ENCODE results near the gene FBXO7. TPM values are rescaled to one million over a fixed set of nuclear protein-coding genes. Genes with fewer than 3 reads are reported as not detected.
A peak's percentile ranks its signal among the peaks of the same experiment; 100 is the strongest.
"Not testable (repeated sequence)": the region's sequence is repeated elsewhere in the genome, so short reads cannot be mapped to it uniquely, and the experiment has no call there.

FBXO7 gene
- total and polyA plus RNA-seq, 4 donors, result 106 to 117 (median 108) TPM

- no peaks in the 10 kb centered on the region for H3K4me1 ChIP-seq (ENCODE audit: control insufficient read depth, insufficient read depth, low read length)
- H3K4me3 ChIP-seq (ENCODE audit: low read depth, low read length), result no peak overlapping the region
- no peak for DNase-seq (ENCODE audit: low read depth in 4 of 6, low spot score in 6 of 6)
- WGBS (ENCODE audit: insufficient coverage), result 91% methylated on average over 8 of the region's 8 CpGs
- H3K36me3 ChIP-seq (ENCODE audit: control insufficient read depth, insufficient read depth, low read length), result no peaks in the 10 kb centered on the region
- no peaks in the 10 kb centered on the region for H3K9me3 ChIP-seq (ENCODE audit: control insufficient read depth, insufficient read depth, low read length)
- no peaks in the 10 kb centered on the region for H3K27me3 ChIP-seq (ENCODE audit: control insufficient read depth, insufficient read depth, low read length)
- H3K27ac ChIP-seq (ENCODE audit: low read depth, low read length), result no peak overlapping the region
These were observed 8.1 kb upstream of the FBXO7 start for GRCh38 chr22:32466496-32466895.

- H3K27me3 ChIP-seq (ENCODE audit: control insufficient read depth, insufficient read depth, low read length), result no peaks in the 10 kb centered on the region
- no peak overlapping the region for H3K4me3 ChIP-seq (ENCODE audit: low read depth, low read length)
- H3K9me3 ChIP-seq (ENCODE audit: control insufficient read depth, insufficient read depth, low read length), result no peaks in the 10 kb centered on the region
- H3K4me1 ChIP-seq (ENCODE audit: control insufficient read depth, insufficient read depth, low read length), result peaks cover 10% of the 10 kb centered on the region
- no peaks in the 10 kb centered on the region for H3K36me3 ChIP-seq (ENCODE audit: control insufficient read depth, insufficient read depth, low read length)
- no peak overlapping the region for H3K27ac ChIP-seq (ENCODE audit: low read depth, low read length)
- peak in 3 of 6 donors; percentile 29 to 88 (median 81) for DNase-seq (ENCODE audit: low read depth in 4 of 6, low spot score in 6 of 6)
- 17% methylated on average over 2 of the region's 6 CpGs for WGBS (ENCODE audit: insufficient coverage)
These were observed 4.8 kb upstream of the FBXO7 start for GRCh38 chr22:32469799-32470212.

- H3K27me3 ChIP-seq (ENCODE audit: control insufficient read depth, insufficient read depth, low read length), result no peaks in the 10 kb centered on the region
- H3K4me1 ChIP-seq (ENCODE audit: control insufficient read depth, insufficient read depth, low read length), result peaks cover 10% of the 10 kb centered on the region
- H3K9me3 ChIP-seq (ENCODE audit: control insufficient read depth, insufficient read depth, low read length), result no peaks in the 10 kb centered on the region
- peak; percentile 46 to 92 (median 56) for DNase-seq (ENCODE audit: low read depth in 4 of 6, low spot score in 6 of 6)
- H3K4me3 ChIP-seq (ENCODE audit: low read depth, low read length), result no peak overlapping the region
- 75% methylated on average over 2 of the region's 6 CpGs for WGBS (ENCODE audit: insufficient coverage)
- H3K27ac ChIP-seq (ENCODE audit: low read depth, low read length), result no peak overlapping the region
- no peaks in the 10 kb centered on the region for H3K36me3 ChIP-seq (ENCODE audit: control insufficient read depth, insufficient read depth, low read length)
These were observed 1.1 kb upstream of the FBXO7 start for GRCh38 chr22:32473388-32473952.

GRCh38 chr22:32475468-32476010 is 928 bp downstream of the FBXO7 start:
- Histone ChIP-seq H3K4me3 (ENCODE audit: low read depth, low read length) (peak overlapping the region; percentile 66), H3K4me1 (ENCODE audit: control insufficient read depth, insufficient read depth, low read length) (peaks cover 10% of the 10 kb centered on the region)

DNA sequence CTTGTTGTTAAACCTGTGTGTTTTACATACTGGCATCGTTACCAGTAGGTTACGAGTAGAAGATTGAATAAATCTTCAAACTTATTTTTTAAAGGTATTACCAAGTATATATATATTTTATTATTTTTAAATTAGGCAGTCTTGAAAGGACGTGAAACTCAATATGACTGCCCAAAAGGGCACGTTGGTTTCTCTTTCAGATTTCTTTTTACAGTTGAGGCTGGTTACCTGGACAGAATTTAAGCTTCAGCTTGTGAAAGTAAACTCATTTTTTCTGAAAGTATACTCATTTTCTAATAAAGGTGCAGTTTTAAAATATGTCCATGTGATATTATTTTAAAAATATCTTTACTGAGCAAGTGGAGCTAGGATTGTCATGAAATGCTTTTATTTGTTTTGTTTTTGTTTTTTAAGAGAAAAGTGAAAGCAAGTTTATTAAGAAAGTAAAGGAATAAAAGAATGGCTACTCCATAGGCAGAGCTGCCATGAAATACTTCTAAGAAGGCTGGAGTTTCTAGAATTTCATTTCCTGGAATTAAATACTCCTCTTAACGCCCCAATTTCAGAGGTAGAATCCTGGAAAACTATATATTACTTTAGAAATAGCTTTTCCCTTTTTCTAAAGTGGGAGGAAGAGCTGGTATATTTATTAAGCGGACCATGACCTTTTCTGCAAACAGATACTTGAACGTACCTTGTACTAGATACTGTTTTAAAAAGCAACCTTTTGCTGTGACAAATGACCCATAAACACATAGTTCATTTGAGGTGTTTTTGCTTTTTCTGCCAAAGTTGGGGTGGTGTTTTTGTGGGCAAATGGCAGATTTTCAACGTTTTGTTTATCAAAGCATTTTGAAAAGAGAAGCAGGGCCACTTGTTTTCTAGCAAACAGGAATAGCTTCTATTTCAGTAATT is 1.9 kb downstream of the FBXO7 start:
- Histone ChIP-seq H3K4me1 (ENCODE audit: control insufficient read depth, insufficient read depth, low read length) (peaks cover 10% of the 10 kb centered on the region), H3K27ac (ENCODE audit: low read depth, low read length) (no peak overlapping the region), H3K36me3 (ENCODE audit: control insufficient read depth, insufficient read depth, low read length) (no peaks in the 10 kb centered on the region), H3K27me3 (ENCODE audit: control insufficient read depth, insufficient read depth, low read length) (no peaks in the 10 kb centered on the region), H3K4me3 (ENCODE audit: low read depth, low read length) (peak overlapping the region; percentile 66), H3K9me3 (ENCODE audit: control insufficient read depth, insufficient read depth, low read length) (no peaks in the 10 kb centered on the region)
- WGBS (ENCODE audit: insufficient coverage), result no CpG with 5 or more reads among the region's 8 CpGs
- DNase-seq (ENCODE audit: low read depth in 4 of 6, low spot score in 6 of 6), result no peak

More at GRCh38 chr22:32475468-32476010, 928 bp downstream of the FBXO7 start:
- H3K27ac ChIP-seq (ENCODE audit: low read depth, low read length), result peak overlapping the region; percentile 81
- no peaks in the 10 kb centered on the region for H3K36me3 ChIP-seq (ENCODE audit: control insufficient read depth, insufficient read depth, low read length)
- no peaks in the 10 kb centered on the region for H3K27me3 ChIP-seq (ENCODE audit: control insufficient read depth, insufficient read depth, low read length)
- no peaks in the 10 kb centered on the region for H3K9me3 ChIP-seq (ENCODE audit: control insufficient read depth, insufficient read depth, low read length)
- WGBS (ENCODE audit: insufficient coverage), result under 1% methylated on average over 17 of the region's 17 CpGs
- peak in 2 of 6 donors; percentile 54 to 63 for DNase-seq (ENCODE audit: low read depth in 4 of 6, low spot score in 6 of 6)

- Histone ChIP-seq H3K9me3 (ENCODE audit: control insufficient read depth, insufficient read depth, low read length) (no peaks in the 10 kb centered on the region), H3K4me1 (ENCODE audit: control insufficient read depth, insufficient read depth, low read length) (peaks cover 10% of the 10 kb centered on the region), H3K4me3 (ENCODE audit: low read depth, low read length) (peak overlapping the region; percentile 13), H3K27me3 (ENCODE audit: control insufficient read depth, insufficient read depth, low read length) (no peaks in the 10 kb centered on the region), H3K36me3 (ENCODE audit: control insufficient read depth, insufficient read depth, low read length) (no peaks in the 10 kb centered on the region), H3K27ac (ENCODE audit: low read depth, low read length) (no peak overlapping the region)
- no peak for DNase-seq (ENCODE audit: low read depth in 4 of 6, low spot score in 6 of 6)
- WGBS (ENCODE audit: insufficient coverage), result 82% methylated on average over 3 of the region's 5 CpGs
These were observed 3.0 kb downstream of the FBXO7 start for GRCh38 chr22:32477596-32477995.

DNA sequence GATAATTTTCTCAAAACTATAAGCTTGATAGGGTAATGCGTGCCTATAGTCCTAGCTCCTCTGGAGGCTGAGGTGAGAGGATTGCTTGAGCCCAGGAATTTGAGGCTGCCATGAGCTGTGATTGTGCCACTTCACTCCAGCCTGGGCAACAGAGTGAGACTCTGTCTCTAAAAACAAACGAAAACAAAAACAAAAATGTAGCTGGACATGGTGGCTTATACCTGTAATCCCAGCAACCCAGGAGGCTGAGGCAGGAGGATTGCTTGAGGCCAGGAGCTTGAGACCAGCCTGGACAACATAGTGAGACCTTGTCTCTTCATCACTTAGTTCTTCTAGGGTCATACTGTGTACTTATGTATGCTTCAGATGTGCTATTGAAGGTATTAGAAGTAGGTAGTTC is 3.9 kb downstream of the FBXO7 start:
- 100% methylated on average over 2 of the region's 2 CpGs for WGBS (ENCODE audit: insufficient coverage)
- H3K27ac ChIP-seq (ENCODE audit: low read depth, low read length); H3K36me3 ChIP-seq (ENCODE audit: control insufficient read depth, insufficient read depth, low read length); H3K9me3 ChIP-seq (ENCODE audit: control insufficient read depth, insufficient read depth, low read length); H3K4me1 ChIP-seq (ENCODE audit: control insufficient read depth, insufficient read depth, low read length); H3K4me3 ChIP-seq (ENCODE audit: low read depth, low read length); H3K27me3 ChIP-seq (ENCODE audit: control insufficient read depth, insufficient read depth, low read length); DNase-seq (ENCODE audit: low read depth in 4 of 6, low spot score in 6 of 6): not testable (repeated sequence)

GRCh38 chr22:32478994-32479393 is 4.4 kb downstream of the FBXO7 start:
- Histone ChIP-seq H3K4me1 (ENCODE audit: control insufficient read depth, insufficient read depth, low read length) (peaks cover 4% of the 10 kb centered on the region), H3K9me3 (ENCODE audit: control insufficient read depth, insufficient read depth, low read length) (no peaks in the 10 kb centered on the region), H3K27me3 (ENCODE audit: control insufficient read depth, insufficient read depth, low read length) (no peaks in the 10 kb centered on the region), H3K27ac (ENCODE audit: low read depth, low read length) (no peak overlapping the region), H3K36me3 (ENCODE audit: control insufficient read depth, insufficient read depth, low read length) (no peaks in the 10 kb centered on the region), H3K4me3 (ENCODE audit: low read depth, low read length) (no peak overlapping the region)
- WGBS (ENCODE audit: insufficient coverage), result no CpG with 5 or more reads among the region's 3 CpGs
- no peak for DNase-seq (ENCODE audit: low read depth in 4 of 6, low spot score in 6 of 6)

GRCh38 chr22:32480238-32480637 is 5.6 kb downstream of the FBXO7 start:
- 100% methylated on average over 1 of the region's 1 CpG for WGBS (ENCODE audit: insufficient coverage)
- Histone ChIP-seq H3K9me3 (ENCODE audit: control insufficient read depth, insufficient read depth, low read length) (no peaks in the 10 kb centered on the region), H3K4me3 (ENCODE audit: low read depth, low read length) (no peak overlapping the region), H3K4me1 (ENCODE audit: control insufficient read depth, insufficient read depth, low read length) (no peaks in the 10 kb centered on the region), H3K27ac (ENCODE audit: low read depth, low read length) (no peak overlapping the region), H3K27me3 (ENCODE audit: control insufficient read depth, insufficient read depth, low read length) (no peaks in the 10 kb centered on the region), H3K36me3 (ENCODE audit: control insufficient read depth, insufficient read depth, low read length) (no peaks in the 10 kb centered on the region)
- DNase-seq (ENCODE audit: low read depth in 4 of 6, low spot score in 6 of 6), result no peak
